OCI-LY1 (cell line): ENCODE data around the gene SUV39H1.
"Not testable (repeated sequence)": the region's sequence is repeated elsewhere in the genome, so short reads cannot be mapped to it uniquely, and the experiment has no call there.

ENCODE experiments used
- CTCF ChIP-seq: fragments of 200-600 bp; sonication (generic), shearing (Covaris generic); IDR thresholded peaks from 2 replicates; pipeline ENCODE4 v1.5.1; 2017; ENCODE audit warnings: mild to moderate bottlenecking, antibody characterized with exemption, low read length, moderate library complexity, mixed read lengths
- EZH2 ChIP-seq: fragments of 200-600 bp; sonication (generic), shearing (Covaris generic); IDR thresholded peaks from 2 replicates; pipeline ENCODE4 v1.8.0; 2017; ENCODE audit warnings: borderline replicate concordance, mixed run types, mild to moderate bottlenecking, antibody characterized with exemption, low read length, moderate library complexity, mixed read lengths

GRCh38 chrX:48680925-48681324 lies 15.6 kb upstream of the SUV39H1 start:
- TF ChIP-seq CTCF, EZH2: not testable (repeated sequence)
